CD4-positive, alpha-beta T cell treated with Interleukin-15 for 4 hours (primary cell): ENCODE results near the gene TIMM17B.

Experiments used
- DNase-seq: peaks from one replicate; pipeline ENCODE4 v3.0.0-alpha.2; 2020; ENCODE audit warnings: low spot score

The TIMM17B gene

DNA sequence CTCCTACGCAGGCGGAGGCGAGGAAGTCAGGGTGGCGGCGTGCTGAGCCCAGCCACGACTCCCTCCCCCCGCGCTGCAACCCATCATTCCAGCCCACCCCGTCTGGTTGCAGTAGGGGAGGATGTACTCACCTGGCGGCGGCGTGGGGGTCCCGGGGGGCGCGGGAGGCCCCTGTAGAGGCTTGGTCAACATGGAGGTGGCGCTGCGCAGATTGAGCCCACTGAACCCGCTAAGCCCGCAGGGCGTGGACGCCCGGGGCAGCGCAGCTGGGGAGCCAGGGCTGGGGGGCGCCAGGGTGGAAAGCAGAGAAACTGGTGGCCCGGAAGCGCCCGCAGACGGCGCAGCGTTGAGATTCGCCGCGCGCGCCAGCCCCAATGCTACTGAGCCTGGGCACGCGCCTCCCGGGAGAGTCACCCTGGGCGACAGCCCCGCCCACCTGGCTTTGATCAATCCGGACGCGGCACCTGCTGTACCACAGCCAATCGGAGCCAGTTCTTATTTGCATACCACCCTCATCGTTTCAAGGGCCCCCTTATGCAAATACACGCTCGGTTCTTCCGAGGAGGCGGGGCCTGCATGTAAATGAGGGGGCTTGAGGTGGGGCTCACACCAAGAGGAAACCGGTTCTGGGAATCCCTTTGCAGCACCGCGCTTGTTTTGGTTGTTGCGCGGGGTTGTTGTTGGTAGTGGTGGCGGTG, 21.2 kb upstream of the TIMM17B start, which contains the start of gene PIM2:
Gene PIM2 (minus strand): TSS at position 382 of the 698 bp plus-strand sequence. CDS start 190 bp downstream, at position 192.
- DNase-seq, result peak; percentile 95

DNA sequence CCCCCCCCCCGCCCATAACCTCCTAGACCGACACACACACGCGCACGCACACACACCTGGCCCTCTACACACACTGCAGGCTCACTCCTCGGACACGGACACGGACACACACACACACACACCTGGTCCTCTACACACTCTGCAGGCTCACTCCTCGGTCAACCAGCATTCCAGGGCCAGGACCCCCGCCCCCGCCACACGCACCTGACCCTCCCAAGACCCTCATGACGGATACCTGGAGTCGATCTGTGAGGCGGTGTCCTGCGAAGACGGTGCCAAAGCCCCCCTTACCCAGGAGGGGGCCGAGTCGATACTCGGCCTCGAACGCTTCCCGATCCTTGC, 20.7 kb upstream of the TIMM17B start:
- no peak for DNase-seq

DNA sequence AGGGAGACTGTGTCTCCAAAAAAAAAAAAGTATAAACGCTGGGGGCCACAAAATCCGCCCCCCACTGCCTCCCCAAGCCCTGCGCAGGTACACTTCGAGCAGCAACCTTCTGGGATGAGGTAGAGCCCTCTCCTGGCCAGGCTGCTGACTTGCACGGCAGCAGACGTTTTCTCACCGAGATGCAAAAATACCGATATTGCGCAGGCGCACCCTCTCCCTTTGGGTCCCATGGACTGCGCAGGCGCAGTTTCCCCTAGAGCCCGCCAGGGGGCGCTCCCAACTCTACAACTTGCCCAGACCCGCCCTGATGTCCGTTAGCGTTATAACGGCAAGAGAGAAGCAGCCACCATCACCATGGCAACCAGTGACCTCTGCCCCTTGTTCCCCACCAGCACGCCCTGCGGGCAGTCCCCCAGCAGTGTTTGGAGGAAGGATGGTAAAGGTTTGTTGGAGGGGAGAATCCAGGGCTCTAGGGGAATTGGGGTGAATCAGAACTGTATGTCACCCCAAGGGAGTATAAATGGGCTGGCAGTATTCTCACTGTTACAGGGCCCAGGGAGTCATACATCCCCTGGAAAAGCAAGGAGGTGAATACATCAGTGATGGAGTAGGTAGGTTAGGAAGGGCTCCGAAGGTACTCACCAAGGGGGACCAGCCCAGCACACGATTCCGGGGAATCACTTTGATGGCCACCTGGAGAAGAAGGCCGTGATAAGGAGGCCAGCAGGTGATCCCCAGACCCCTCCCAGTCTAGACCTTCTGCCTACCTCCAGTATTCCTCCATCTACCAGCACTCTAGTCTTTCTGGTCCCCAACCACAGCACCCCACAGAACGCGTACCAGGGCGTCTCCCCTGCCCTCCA, 19.8 kb upstream of the TIMM17B start:
- peak; percentile 91 for DNase-seq

DNA sequence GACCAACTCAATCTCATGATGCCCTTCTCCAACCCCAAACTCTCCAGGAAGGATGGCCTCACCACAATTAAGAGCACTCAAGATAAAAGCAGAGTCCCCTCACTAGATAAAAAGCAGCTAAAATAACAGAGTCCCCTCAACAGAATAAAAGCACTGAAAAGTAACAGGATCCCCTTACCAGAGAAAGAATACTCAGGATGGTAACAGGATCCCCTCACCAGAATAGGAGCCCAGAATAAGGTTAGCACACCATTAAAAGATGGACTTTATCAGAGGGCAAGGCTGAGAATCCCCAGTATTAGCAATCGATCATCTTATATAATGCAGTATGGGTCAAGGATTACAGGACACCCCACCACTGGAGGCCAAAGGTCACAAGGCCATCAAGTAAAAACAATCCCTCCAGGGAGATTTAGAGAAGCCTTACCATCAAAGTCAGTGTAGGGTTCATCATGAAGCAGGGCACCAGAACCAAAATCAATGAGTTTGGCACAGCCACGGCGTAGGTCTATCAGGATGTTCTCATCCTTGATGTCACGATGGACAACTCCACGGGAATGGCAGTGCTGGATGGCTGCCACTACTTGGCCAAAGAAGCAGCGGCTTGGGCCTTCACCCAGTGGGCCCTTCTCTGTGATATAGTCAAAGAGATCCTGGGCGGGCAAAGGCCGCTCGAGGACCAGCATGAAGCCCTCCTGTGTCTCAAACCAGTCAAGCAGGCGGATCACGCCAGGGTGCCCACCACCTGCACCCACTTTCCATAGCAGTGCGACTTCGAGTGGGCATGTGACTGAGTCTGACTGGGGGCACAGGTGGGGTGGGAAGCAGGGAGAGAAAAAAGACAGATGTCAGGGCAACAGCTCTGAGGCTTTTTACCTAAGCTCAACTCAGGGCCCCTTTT, 17.3 kb upstream of the TIMM17B start:
- no peak for DNase-seq

DNA sequence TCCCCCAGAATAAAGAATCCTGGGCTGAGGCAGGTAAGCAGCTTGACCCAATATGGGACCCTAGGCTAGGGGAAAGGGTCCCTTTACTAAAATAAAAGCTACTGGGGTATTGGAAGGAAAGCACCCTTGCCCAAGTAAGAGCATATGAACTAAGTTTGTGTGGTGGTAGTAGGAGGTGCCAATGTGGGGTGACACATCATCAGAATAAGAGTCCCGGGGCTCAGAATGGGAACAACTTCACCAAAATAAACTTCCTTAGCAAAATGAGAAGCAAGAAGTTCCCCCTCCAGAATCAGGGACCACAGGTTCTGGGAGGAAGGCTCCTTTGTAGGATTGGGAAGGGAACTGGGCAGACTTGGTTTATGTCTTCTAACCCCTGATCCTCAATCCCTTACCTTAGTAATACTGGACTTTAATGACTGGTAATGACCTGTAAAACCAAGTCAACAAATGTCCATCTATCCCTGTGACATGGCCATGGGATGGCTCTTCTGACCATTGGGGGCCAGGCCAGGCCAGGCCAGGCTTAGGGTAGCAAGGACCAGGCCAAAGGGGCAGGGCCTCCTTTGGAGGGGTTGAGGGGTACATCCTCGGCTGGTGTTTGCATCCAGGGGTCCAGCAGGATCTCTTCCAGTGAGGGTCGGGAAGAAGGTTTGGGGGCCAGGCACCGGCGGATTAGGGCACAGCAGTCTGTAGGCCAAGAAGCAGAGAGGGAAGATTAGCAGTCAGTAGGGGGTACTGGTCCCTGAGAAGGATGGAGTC, 16.2 kb upstream of the TIMM17B start:
- DNase-seq, result no peak

DNA sequence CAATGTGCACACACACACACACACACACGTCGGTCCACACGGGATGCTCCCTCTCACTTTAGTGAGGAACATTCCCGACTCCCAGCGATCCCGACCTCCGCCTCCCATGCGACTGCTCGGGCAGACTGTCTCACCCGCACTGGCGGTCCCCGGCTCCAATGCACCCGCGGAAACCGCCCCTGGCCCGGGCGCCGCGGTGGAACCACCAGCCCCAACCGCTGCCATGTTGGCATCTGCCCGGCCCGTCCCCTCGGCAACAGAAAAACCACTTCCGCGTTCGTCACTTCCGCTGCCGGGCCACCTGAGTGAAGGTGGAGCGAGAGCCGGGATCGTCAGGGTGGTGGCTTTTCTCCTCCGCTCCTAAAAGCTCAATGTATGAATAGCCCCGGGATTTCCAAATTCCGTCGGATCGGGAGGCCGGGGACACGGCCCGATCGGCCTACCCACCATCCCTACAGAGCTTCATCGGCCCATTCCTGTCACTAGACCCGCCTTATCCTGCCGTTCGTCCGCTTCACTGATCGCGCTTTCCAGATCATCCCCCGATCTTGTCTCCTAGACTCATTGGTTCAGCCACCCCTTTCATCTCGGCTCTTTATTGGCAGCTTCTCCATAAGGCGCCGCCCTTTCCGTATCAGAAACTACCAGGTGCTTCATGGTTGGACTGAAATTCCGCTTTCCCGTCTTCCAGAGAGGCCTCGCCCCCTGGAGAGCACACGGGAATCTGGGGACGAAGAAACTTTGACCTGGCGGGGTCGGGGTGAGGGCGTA, 14.0 kb upstream of the TIMM17B start, which contains the start of gene SLC35A2:
Gene SLC35A2 (minus strand): TSS at position 235 of the 771 bp plus-strand sequence. CDS start 10 bp downstream, at position 225.
- DNase-seq, result peak; percentile 84

DNA sequence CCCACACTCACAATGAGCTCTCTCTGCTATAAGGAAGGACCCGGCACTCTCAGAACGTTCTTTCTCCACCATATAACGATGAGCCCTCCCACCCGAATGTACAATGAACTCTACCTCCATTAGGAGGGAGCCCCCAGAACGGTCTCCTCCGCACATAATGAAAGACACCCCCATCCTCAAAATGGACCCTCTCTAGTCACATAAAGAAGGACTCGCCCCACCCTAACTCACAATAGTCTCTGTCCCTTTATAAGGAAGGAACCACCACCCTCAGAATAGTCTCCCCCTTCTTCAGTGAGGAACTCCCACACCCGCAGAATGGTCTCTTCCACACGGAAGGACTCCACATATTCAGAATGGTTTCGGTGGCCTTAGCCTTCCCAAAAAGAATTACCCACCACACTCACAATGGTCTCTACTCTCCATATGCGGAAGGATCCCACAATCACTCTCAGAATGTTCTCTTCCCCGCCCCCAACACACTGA, 13.4 kb upstream of the TIMM17B start:
- DNase-seq, result no peak

DNA sequence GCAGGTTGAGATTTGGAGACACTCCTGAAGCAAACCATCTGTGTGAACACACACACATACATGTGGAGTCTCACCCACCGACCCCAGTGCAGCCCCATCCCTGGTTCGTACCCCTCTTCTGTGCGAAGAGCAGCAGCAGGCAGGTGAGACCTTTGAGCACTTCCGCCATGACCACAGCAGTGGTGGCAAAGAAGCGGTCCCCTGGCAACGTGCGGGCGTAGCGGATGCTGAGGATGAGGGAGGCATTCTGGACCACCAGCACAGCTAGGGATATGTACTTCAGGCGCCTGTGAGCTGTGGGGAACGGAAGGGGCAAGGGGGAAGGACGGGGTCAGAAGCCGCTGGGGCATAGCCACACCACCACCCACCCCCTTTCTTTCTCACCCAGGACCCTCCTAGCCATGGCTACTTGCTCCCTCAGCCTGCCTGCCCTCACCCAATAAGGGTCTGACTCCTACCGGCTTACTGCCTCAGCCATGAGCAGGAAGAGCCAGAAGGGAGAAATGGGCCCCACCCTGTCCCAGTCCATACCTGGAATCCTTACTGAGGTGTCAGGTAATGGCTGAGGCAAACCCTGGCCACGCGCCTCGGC, 12.2 kb upstream of the TIMM17B start:
- DNase-seq, result no peak

DNA sequence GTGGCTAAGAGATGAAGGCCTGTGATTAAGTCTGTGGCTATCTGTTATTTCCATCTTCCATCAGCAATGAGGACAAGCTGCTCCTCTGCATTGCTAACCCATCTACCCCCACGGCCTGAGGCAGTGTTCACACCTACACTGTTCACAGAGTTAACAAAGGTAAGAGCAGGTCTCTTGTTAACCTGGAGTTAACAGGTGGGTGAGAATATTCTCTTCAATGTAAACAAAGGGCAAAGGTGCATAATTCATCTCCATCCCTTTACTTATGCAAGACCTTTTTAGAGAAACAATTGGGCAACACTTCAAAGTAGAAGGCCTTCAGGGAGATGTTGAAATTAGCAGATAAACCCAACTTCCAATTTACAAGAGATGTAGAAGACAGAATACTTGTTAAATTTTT, 11.0 kb upstream of the TIMM17B start:
- DNase-seq, result no peak

DNA sequence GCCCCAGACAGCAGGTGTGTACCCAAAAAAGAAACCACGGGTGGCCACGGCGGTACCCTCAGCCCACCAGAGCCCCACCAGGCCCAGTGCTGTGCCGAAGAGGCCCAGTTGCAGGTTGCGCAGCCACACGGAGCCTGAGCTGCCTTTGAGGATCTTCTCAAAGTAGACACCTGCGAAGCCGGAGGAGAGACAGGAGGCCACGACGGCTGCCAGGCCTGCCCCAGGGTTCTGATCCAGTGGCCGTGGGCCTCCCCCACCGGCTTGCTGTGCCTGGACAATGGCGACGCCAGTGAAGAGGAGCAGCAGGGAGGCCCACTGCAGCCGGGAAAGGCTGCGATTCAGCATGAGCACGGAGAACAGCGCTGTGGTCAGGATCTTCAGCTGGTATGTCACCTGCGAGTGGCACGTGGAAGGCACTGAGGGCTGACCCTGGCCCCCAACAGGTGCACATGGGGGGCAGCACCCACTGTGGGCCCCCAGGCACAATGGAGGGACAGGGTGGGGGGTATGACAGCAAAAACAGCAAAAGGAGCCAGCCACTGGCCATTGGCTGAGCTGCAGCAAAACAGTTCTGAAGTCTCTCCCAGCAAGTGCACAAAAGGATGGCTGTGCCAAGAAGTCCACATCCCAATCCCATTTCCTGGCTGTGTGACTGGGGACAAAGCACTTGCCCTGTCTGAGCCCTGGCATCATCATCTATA, 7.7 kb upstream of the TIMM17B start:
- DNase-seq, result no peak

DNA sequence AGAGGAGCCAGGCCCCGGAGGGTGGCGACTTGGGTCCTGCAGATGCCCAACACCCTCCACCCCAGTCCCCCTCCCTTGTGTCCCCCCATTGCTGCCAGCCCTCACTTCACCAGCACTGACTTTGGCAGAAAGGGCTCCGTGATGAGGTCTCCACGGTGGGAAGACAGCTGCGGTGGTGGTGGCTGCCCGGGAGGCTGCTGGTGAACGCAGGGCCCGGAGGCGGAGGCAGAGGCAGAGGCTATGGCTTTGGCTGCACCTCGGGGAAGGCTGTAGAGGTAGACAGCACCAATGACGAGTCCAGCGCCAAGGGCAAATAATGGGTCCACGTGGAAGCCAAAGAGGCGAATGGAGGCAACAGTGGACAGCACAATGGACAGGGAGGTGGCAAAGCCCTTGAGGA, 7.1 kb upstream of the TIMM17B start:
- DNase-seq, result no peak

DNA sequence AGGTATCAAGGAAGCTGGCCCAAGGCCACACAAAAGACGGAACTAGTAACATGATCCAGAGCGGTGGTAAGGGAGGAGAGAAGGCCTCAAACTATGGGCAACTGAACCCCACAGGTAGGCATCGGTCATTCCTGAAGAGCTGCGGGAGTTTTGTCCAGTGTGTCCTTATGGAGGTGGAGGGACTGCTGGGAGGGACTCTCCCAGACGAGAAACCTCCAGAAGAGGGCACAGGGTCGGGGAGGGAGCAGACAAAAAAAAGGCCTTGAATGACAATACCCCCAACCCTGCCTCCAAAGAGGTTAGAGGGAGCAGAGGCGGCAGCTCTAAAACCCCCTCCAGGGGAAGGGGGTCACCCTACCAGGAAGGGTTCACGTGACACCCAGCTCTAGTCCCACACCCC, 6.6 kb upstream of the TIMM17B start:
- no peak for DNase-seq

DNA sequence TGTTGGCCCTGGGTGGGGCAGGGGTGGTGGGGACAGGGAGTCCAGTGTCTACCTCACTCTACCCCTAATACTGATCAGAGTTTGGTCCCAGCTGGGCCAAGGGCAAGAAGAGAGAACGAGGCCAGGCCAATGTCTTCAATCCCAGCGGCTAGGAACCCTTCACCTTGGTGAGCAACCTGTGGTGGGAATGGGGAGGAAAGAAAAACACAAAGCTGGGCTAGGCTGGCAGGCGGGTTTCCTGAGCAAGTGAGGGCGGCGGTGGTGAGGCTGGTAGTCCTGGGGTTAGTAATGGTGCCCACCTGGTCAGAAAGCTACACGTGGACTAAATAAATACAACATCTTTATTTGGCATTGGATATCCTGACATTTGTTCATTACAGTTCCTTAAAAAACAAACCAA, 5.7 kb upstream of the TIMM17B start:
- DNase-seq, result no peak

DNA sequence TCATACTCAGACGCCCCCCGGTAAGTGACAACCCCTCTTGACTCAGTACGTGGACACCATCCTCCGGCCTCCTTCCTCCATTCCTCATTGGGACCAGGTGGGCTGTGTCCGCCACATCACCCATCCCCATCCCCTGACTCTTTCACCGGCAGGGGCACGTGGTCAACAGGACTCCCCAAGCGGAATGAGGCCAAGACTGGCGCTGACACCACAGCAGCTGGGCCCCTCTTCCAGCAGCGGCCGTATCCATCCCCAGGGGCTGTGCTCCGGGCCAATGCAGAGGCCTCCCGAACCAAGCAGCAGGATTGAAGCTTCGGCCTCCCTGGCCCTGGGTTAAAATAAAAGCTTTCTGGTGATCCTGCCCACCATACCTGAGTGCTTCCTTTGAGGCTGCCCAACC, 5.2 kb upstream of the TIMM17B start:
- DNase-seq, result no peak

DNA sequence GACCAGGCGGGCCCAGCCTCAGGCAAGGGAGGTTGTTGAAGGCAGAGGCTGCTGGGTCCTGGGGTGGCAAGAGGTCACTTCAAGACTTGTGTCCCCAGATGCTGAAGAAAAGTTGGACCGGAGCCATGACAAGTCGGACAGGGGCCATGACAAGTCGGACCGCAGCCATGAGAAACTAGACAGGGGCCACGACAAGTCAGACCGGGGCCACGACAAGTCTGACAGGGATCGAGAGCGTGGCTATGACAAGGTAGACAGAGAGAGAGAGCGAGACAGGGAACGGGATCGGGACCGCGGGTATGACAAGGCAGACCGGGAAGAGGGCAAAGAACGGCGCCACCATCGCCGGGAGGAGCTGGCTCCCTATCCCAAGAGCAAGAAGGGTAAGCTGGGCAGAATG, 4.6 kb upstream of the TIMM17B start:
- DNase-seq, result no peak

DNA sequence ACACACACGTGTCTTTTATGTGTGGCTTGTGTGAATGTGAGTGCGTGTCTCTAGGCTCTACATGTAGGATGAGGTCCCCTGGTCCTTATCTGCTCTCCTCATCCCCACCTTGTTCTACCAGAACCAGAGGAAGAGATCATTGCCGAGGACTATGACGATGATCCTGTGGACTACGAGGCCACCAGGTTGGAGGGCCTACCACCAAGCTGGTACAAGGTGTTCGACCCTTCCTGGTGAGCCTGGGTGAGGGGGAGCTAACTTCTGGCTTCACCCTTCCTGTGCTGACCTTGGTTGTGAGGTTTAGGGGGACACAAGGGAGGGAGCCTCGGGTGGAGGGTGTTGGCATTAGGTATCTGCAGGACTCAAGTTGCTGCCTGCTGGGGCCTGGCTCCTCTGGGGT, 3.5 kb upstream of the TIMM17B start:
- DNase-seq, result no peak

DNA sequence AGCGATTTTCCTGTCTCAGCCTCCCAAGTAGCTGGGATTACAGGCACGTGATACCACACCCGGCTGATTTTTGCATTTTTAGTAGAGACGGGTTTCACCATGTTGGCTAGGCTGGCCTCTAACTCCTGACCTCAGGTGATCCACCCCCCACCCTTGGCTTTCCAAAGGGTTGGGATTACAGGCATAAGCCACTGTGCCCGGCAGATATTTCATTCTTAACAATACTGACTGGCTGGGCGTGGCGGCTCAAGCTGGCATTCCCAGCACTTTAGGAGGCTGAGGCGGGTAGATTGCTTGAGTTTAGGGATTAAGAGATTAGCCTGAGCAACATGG, 1.5 kb upstream of the TIMM17B start:
- no peak for DNase-seq

DNA sequence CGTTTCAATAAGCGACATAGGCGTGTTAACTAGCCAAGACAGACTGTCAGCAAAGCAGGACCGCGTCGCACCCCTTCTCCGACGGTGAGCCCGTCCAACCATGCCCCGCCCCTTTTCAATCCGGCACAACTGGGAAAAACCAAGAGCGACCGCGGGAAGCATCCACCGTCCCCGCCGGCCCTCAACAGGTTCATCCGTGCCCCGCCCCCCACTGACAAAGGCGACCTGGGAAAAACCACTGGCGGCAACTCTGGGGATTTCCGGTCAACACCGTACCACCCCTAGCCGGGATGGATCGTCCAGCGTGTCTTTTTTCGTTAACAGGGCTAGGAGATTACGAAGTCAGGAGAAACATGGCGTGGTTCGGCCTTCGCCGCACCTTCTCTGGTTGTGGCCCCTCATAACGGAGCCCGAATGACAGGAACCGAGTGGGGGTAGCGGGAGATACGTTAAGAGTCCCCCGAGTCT, 377 bp downstream of the TIMM17B start:
- peak; percentile 50 for DNase-seq

DNA sequence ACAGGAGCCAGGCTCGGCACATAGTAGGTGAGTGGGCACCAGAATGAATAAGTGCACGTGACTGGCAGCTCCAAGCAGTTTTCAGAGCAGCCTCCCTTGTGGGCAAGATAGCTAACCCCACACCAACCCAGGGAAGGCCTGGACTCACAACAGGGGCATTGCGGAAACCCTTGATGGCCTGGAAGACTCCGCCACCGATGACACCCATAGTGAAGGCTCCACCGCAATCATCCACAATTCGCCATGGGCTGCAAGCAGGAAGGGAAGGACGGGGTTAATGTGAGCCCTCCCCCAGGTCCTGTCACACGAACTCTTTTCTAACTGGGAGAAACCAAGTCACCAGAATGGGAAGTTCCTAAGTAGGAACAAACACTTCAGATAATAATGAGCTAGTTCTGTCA, 957 bp downstream of the TIMM17B start:
- no peak for DNase-seq

DNA sequence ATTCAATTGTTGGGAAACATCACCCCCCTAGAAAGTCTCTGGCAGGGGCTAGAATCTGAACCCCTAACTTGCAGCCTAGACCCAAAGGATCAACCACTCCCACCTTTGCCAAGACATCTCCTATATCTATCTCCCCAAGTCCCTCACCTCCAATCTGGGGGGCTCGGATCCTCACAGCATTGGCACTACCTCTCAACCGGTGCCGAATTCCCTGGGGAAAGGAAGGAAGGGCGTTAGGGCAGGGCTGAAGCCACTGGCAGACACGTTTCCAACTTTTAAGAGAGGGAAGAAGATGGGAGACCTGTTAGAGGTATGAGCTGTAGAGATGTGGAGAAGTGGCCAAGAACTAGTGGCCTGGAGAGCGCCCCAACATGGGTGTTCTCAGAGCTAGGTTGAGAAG, 2.7 kb downstream of the TIMM17B start:
- DNase-seq, result no peak
